ENCODE data around the gene SFRP2.

Gene SFRP2

DNA sequence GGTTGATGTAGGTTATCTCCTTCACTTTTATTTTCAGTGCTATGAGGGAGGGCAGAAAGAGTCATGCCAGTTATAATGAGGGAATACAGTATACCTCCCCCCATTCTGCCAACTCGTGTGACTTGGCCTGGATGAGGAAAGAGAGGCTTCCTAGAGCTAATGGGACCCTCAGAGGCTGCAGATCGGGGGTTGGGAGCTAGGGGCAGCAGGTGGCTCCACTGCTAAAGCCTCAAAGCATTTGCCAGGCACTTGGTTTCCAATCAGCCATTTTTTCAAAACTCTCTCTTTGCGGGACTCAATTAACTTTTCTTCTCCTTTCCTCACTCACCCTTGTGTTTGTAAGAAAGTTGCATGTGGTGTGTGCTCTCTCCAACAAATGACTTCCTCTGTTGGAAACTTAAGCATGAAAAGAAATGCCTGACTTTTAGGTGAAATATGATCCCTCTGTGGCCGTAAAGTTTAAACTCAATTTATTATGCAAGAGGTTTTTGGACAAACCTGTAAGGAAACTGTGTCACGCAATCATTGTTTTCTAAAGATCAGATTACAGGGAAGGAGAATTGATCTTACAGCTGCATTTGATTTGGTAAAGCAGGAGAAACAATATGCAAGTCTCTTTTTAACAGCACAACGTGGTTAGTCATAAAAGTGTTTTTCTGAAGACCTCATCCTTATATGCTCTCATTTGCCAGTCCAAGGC is 7.0 kb downstream of the SFRP2 start (continued):
- TF ChIP-seq ZNF214 (tag by site-specific recombination; IDR thresholded peaks at IDR 0.05; ENCODE audit: borderline replicate concordance) = no peak
- no peak for TF ChIP-seq ZNF792 (tag by site-specific recombination; IDR thresholded peaks at IDR 0.05)
- no peak for TF ChIP-seq ZNF791 (tag by site-specific recombination; IDR thresholded peaks at IDR 0.05)
- no peak for TF ChIP-seq ZNF530 (tag by site-specific recombination; IDR thresholded peaks at IDR 0.05; ENCODE audit: low read depth)
- no peak for TF ChIP-seq ZNF830 (tag by site-specific recombination; IDR thresholded peaks at IDR 0.05; ENCODE audit: low read depth)
- no peak for TF ChIP-seq ZNF76 (tag by site-specific recombination; IDR thresholded peaks at IDR 0.05; ENCODE audit: borderline replicate concordance, low read depth)
- TF ChIP-seq TCF7L2 (IDR thresholded peaks at IDR 0.05; ENCODE audit: borderline replicate concordance, low read depth, low read length) = peak; percentile 69; the same call in 1 of the 2 replicates
- TF ChIP-seq SP2 (tag by site-specific recombination; IDR thresholded peaks at IDR 0.05) = no peak
- TF ChIP-seq ZNF121 (tag by site-specific recombination; IDR thresholded peaks at IDR 0.05) = no peak
- TF ChIP-seq SALL2 (tag by site-specific recombination; IDR thresholded peaks at IDR 0.05; ENCODE audit: borderline replicate concordance) = no peak
- TF ChIP-seq ZNF112 (tag by site-specific recombination; IDR thresholded peaks at IDR 0.05) = no peak
- TF ChIP-seq ZNF155 (tag by site-specific recombination; IDR thresholded peaks at IDR 0.05) = no peak
- TF ChIP-seq ZNF544 (tag by site-specific recombination; IDR thresholded peaks at IDR 0.05) = no peak
- TF ChIP-seq, protein P1, sequence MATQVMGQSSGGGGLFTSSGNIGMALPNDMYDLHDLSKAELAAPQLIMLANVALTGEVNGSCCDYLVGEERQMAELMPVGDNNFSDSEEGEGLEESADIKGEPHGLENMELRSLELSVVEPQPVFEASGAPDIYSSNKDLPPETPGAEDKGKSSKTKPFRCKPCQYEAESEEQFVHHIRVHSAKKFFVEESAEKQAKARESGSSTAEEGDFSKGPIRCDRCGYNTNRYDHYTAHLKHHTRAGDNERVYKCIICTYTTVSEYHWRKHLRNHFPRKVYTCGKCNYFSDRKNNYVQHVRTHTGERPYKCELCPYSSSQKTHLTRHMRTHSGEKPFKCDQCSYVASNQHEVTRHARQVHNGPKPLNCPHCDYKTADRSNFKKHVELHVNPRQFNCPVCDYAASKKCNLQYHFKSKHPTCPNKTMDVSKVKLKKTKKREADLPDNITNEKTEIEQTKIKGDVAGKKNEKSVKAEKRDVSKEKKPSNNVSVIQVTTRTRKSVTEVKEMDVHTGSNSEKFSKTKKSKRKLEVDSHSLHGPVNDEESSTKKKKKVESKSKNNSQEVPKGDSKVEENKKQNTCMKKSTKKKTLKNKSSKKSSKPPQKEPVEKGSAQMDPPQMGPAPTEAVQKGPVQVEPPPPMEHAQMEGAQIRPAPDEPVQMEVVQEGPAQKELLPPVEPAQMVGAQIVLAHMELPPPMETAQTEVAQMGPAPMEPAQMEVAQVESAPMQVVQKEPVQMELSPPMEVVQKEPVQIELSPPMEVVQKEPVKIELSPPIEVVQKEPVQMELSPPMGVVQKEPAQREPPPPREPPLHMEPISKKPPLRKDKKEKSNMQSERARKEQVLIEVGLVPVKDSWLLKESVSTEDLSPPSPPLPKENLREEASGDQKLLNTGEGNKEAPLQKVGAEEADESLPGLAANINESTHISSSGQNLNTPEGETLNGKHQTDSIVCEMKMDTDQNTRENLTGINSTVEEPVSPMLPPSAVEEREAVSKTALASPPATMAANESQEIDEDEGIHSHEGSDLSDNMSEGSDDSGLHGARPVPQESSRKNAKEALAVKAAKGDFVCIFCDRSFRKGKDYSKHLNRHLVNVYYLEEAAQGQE (tag by site-specific recombination; IDR thresholded peaks at IDR 0.05) = no peak
- TF ChIP-seq ZNF350 (tag by site-specific recombination; IDR thresholded peaks at IDR 0.05) = peak; percentile 100
- TF ChIP-seq ZNF140 (tag by site-specific recombination; IDR thresholded peaks at IDR 0.05) = no peak
- TF ChIP-seq GLI2 (tag by site-specific recombination; IDR thresholded peaks at IDR 0.05; ENCODE audit: borderline replicate concordance, low read depth) = no peak
- TF ChIP-seq, protein P2, sequence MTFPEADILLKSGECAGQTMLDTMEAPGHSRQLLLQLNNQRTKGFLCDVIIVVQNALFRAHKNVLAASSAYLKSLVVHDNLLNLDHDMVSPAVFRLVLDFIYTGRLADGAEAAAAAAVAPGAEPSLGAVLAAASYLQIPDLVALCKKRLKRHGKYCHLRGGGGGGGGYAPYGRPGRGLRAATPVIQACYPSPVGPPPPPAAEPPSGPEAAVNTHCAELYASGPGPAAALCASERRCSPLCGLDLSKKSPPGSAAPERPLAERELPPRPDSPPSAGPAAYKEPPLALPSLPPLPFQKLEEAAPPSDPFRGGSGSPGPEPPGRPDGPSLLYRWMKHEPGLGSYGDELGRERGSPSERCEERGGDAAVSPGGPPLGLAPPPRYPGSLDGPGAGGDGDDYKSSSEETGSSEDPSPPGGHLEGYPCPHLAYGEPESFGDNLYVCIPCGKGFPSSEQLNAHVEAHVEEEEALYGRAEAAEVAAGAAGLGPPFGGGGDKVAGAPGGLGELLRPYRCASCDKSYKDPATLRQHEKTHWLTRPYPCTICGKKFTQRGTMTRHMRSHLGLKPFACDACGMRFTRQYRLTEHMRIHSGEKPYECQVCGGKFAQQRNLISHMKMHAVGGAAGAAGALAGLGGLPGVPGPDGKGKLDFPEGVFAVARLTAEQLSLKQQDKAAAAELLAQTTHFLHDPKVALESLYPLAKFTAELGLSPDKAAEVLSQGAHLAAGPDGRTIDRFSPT (tag by site-specific recombination; IDR thresholded peaks at IDR 0.05) = peak; percentile 62
- TF ChIP-seq ZNF510 (tag by site-specific recombination; IDR thresholded peaks at IDR 0.05; ENCODE audit: insufficient replicate concordance) = no peak
- no peak for TF ChIP-seq ZNF175 (tag by site-specific recombination; IDR thresholded peaks at IDR 0.05)
- no peak for TF ChIP-seq REPIN1 (tag by site-specific recombination; IDR thresholded peaks at IDR 0.05; ENCODE audit: low read depth)
- TF ChIP-seq ZNF223 (tag by site-specific recombination; IDR thresholded peaks at IDR 0.05) = no peak
- TF ChIP-seq ZNF623 (tag by site-specific recombination; IDR thresholded peaks at IDR 0.05) = no peak
- no peak for TF ChIP-seq ZNF621 (tag by site-specific recombination; IDR thresholded peaks at IDR 0.05)
- TF ChIP-seq ZNF626 (tag by site-specific recombination; IDR thresholded peaks at IDR 0.05) = no peak
- TF ChIP-seq KLF16 (tag by site-specific recombination; IDR thresholded peaks at IDR 0.05) = no peak
- 0 out of 2 replicates have a peak, but pooled peaks have one; percentile 20 for TF ChIP-seq ZNF324 (tag by site-specific recombination; IDR thresholded peaks at IDR 0.05)
- TF ChIP-seq ZNF335 (tag by site-specific recombination; conservative IDR thresholded peaks at IDR 0.05) = peak; percentile 38
- peak; percentile 77; the same call in 1 of the 2 replicates for TF ChIP-seq SCRT1 (tag by site-specific recombination; IDR thresholded peaks at IDR 0.05; ENCODE audit: borderline replicate concordance)
- TF ChIP-seq ZNF548 (tag by site-specific recombination; IDR thresholded peaks at IDR 0.05) = no peak
- TF ChIP-seq, protein P3, sequence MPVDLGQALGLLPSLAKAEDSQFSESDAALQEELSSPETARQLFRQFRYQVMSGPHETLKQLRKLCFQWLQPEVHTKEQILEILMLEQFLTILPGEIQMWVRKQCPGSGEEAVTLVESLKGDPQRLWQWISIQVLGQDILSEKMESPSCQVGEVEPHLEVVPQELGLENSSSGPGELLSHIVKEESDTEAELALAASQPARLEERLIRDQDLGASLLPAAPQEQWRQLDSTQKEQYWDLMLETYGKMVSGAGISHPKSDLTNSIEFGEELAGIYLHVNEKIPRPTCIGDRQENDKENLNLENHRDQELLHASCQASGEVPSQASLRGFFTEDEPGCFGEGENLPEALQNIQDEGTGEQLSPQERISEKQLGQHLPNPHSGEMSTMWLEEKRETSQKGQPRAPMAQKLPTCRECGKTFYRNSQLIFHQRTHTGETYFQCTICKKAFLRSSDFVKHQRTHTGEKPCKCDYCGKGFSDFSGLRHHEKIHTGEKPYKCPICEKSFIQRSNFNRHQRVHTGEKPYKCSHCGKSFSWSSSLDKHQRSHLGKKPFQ (tag by site-specific recombination; IDR thresholded peaks at IDR 0.05) = peak; percentile 39; the same call in 1 of the 2 replicates
- TF ChIP-seq ZFP41 (tag by site-specific recombination; IDR thresholded peaks at IDR 0.05; ENCODE audit: borderline replicate concordance) = no peak
- TF ChIP-seq, protein P4, sequence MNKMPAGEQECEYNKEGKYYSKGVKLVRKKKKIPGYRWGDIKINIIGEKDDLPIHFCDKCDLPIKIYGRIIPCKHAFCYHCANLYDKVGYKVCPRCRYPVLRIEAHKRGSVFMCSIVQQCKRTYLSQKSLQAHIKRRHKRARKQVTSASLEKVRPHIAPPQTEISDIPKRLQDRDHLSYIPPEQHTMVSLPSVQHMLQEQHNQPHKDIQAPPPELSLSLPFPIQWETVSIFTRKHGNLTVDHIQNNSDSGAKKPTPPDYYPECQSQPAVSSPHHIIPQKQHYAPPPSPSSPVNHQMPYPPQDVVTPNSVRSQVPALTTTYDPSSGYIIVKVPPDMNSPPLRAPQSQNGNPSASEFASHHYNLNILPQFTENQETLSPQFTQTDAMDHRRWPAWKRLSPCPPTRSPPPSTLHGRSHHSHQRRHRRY (tag by site-specific recombination; IDR thresholded peaks at IDR 0.05) = no peak
- TF ChIP-seq ZNF24 (tag by site-specific recombination; IDR thresholded peaks at IDR 0.05) = peak; percentile 89
